ENCODE measurements around the gene RGS16. TPM values are rescaled to one million over a fixed set of nuclear protein-coding genes. Genes with fewer than 3 reads are reported as not detected.

Gene RGS16
- polyA plus RNA-seq, 3 donors = 0.84 to 1.7 (median 1.4) TPM

- DNase-seq (ENCODE audit: extremely low read depth in 1 of 11, low read depth in 9 of 11, low spot score in 4 of 11) = no peak
These were observed 43.7 kb downstream of the RGS16 start for GRCh38 chr1:182560392-182560984.

GRCh38 chr1:182556279-182556678 lies 47.9 kb downstream of the RGS16 start:
- no peak for DNase-seq (ENCODE audit: extremely low read depth in 1 of 11, low read depth in 9 of 11, low spot score in 4 of 11)

DNA sequence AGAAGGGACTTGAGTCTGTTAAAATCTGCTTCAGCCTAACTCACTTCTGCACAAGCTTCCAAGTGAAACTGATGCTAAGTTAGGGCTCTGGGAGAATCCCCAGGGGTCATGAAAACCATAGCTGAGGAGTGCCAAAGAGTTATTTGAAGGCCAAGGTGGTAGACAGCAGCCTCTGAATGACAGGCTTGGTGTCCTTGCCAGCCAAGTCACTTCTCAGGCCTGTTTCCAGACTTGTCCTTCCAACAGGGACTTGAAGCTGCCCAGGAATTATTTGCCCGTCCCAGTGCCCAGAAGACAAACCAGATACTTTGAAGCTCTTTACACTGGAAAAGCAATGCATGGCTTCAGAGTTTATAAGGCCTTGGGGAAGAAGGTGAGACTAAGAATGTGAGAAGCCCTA lies 48.7 kb downstream of the RGS16 start:
- DNase-seq (ENCODE audit: extremely low read depth in 1 of 11, low read depth in 9 of 11, low spot score in 4 of 11) = no peak

DNA sequence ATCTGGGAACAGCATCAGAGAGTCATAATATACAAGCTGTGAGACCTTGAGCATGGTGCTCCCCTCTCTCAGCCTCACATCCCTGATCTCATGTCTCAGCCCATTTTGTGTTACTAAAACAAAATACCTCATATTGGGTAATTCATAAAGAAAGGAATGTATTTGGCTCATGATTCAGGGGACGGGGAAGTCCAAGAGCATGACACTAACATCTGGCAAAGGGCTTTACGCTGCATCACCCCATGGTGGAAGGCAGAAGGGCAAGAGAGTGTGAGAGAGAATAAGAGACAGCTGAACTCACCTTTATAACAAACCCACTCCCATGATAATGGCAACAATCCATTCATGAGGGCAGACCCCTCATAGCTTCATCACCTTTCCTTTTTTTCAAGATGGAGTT lies 51.7 kb downstream of the RGS16 start:
- DNase-seq (ENCODE audit: extremely low read depth in 1 of 11, low read depth in 9 of 11, low spot score in 4 of 11) = no peak

DNA sequence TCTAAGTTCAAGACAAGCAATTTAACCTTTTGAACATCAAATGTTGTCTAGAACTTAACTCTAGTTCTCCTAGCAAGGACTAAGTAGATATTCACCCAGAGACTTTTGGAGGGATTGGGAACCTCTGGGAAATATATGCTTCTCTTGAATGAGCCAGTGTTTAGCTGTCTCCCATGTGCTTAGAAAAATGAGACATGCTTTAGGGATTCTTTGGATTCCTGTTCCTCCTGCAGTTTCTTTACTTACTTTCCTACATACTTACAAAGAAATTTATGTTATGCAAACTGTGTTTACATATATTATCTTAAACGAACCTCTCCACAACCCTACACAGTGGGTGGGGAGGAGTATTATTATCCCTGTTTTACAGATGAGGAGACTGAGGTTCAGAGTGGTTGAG lies 54.4 kb downstream of the RGS16 start:
- no peak for DNase-seq (ENCODE audit: extremely low read depth in 1 of 11, low read depth in 9 of 11, low spot score in 4 of 11)

GRCh38 chr1:182549346-182549745 lies 54.8 kb downstream of the RGS16 start:
- no peak for DNase-seq (ENCODE audit: extremely low read depth in 1 of 11, low read depth in 9 of 11, low spot score in 4 of 11)

Other genes starting within 250 kb of the RGS16 start
- gene GLUL, start 212.6 kb downstream of the RGS16 start, polyA plus RNA-seq (ENCODE audit: insufficient read length in 3 of 3) = 100 to 1,000 TPM; 298 to 309 (median 302) TPM
- gene TEDDM1, start 203.7 kb downstream of the RGS16 start, polyA plus RNA-seq (ENCODE audit: insufficient read length in 3 of 3) = under 1 TPM in 2 of 3 donors, not detected in 1; 0.13 to 0.21 TPM
- not detected for gene RGSL1, start 154.2 kb downstream of the RGS16 start, polyA plus RNA-seq (ENCODE audit: insufficient read length in 3 of 3)
- 10 to 100 TPM in 2 of 3 donors, 1 to 10 TPM in 1; 8.0 to 14.2 (median 13.0) TPM for gene RNASEL, start 15.1 kb downstream of the RGS16 start, polyA plus RNA-seq (ENCODE audit: insufficient read length in 3 of 3)
- gene RGS8, start 80.2 kb upstream of the RGS16 start, polyA plus RNA-seq (ENCODE audit: insufficient read length in 3 of 3) = under 1 TPM; 0.03 to 0.08 (median 0.06) TPM
- 1 to 10 TPM; 8.1 to 8.8 (median 8.4) TPM for gene NPL, start 185.4 kb upstream of the RGS16 start, polyA plus RNA-seq (ENCODE audit: insufficient read length in 3 of 3)
- 100 to 1,000 TPM; 266 to 281 (median 278) TPM for gene DHX9, start 235.0 kb upstream of the RGS16 start, polyA plus RNA-seq (ENCODE audit: insufficient read length in 3 of 3)

All from renal cortex interstitium (tissue), 11 donors.